Left forelimb (tissue), 1 donor: ENCODE data around the gene KRTAP5-7.
"Not testable (repeated sequence)": the region's sequence is repeated elsewhere in the genome, so short reads cannot be mapped to it uniquely, and the experiment has no call there.

ENCODE experiments used
- DNase-seq: peaks from one replicate; pipeline ENCODE4 v3.0.0-alpha.2; 2018; ENCODE audit warnings: low spot score

KRTAP5-7 gene

GRCh38 chr11:71557257-71557656 is 30.2 kb downstream of the KRTAP5-7 start:
- no peak for DNase-seq

DNA sequence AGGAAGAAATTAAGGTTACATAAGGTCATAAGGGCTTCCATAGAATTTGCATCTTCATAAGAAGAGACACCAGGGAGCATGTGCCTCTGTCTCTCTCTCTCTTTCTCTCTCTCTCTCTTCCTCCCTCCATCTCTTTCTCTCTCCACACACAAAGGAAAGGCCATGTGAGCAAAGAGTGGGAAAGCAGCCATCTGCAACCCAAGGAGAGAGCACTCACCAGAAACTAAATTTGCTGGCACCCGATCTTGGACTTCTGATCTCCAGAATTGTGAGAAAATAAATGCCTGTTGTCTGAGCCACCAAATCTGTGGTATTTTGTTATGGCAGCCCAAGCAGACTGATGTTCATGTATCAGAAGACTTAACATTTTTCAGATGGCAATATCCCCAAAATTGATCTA is 31.9 kb downstream of the KRTAP5-7 start:
- no peak for DNase-seq

DNA sequence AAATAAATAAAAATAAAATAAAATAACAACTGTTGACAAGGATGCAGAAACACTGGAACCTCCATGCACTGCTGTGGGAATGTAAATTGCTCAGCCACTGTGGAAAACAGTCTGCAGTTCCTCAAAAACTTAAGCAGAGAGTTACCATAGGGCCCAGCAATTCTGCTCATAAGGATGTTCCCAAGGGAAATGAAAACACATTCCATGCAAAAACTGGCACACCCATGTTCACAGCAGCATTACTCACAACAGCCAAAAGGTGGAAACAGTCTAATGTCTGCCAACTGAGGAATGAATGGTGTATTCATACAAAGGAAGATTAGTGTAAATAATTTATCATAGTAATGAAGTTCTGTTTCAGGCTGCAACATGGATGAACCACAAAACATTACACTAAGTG is 35.1 kb downstream of the KRTAP5-7 start:
- DNase-seq = no peak

DNA sequence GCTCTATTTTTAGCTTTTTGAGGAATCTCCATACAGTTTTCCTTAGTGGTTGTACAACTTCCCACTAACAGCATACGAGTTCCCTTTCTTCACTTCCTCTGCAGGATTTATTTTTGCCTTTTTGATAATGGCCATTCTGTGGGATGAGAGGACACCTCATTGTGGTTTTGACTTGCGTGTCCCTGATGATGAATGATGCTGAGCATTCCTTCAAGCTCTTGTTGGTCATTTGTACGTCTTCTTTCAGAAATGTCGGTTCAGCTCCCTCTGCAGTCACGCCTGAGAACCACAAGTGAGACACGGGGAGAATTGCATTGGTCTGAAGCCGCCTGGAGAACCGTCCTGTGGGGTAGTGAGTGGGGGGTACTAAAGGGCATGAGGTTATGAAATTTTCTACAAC is 36.3 kb downstream of the KRTAP5-7 start:
- no peak for DNase-seq

DNA sequence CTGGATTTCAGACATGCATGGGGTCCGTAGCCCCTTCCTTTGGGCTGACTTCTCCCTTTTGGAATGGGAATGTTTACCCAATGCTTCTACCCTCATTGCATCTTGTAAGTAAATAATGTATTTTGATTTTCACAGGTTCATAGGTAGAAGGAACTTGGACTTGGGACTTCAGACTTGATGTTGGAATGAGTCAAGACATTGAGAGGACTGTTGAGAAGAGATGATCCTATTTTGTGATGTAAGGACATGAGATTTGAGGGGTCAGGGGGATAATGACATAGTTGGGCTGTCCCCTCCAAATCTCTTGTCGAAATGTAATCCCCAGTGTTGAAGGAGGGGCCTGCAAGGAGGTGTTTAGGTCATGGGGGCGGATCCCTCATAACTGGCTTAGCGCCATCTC is 37.4 kb downstream of the KRTAP5-7 start:
- DNase-seq = no peak

DNA sequence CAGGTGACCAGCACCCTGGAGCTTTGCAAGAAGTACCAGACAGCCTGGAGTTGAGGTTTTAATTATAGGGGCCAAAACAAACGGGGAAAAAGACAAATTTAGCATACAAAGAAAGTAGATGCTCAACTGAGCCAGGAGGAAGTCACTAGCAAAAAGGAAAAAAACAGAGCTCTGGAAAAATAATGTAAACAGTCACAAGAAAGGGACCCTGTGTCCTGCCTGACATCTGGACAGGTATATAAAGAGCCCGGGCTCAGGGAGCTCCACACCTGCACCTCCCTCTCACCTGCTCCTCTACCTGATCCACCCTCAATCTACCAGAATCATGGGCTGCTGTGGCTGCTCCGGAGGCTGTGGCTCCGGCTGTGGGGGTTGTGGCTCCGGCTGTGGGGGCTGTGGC is 38.2 kb downstream of the KRTAP5-7 start, which contains the start of gene KRTAP5-10:
KRTAP5-10 (plus strand) TSS at position 301 of the 400 bp plus-strand sequence; CDS start at position 326, 25 bp downstream.
- no peak for DNase-seq

DNA sequence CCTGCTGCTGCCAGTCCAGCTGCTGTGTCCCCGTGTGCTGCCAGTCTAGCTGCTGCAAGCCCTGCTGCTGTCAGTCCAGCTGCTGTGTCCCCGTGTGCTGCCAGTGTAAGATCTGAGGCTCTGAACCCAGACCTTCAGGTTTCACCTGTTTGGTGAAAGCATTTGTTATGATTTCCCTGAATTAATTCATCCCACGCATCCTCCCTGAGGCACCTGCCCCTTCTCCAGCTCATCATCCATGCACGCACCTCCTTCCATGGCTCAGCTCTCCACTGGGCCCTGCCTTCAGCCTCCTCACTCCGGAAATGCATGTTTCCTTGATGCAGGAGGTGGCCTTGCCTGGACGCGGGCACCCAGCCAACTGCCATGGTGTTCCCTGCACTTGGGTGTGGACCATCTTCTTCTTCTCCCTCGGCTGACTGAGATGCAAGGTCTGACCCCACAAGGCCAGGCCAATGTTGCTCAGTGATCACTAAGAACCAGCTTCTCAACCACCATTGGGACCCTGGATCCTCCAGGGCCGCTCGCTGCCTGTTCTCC is 39.1 kb downstream of the KRTAP5-7 start:
- no peak for DNase-seq

GRCh38 chr11:71566626-71567599 is 39.8 kb downstream of the KRTAP5-7 start:
- not testable (repeated sequence) for DNase-seq

DNA sequence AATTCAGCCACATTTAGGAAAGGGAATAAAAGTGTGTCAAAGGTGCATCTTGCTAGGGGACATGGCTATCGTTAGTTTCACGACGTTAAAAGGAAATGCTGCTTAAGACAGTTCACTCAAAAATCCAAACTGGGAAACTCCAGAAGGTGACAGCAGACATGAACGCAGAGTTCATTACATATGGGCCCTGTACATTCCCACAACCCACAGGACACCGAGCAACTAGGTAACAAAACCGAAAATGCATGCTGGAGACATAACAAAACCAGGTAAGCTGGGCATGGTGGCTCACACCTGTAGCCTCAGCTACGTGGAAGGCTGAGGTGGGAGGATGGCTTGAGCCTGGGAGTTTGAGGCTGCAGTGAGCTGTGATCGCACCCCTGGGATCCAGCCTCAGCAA is 40.6 kb downstream of the KRTAP5-7 start:
- DNase-seq = not testable (repeated sequence)

DNA sequence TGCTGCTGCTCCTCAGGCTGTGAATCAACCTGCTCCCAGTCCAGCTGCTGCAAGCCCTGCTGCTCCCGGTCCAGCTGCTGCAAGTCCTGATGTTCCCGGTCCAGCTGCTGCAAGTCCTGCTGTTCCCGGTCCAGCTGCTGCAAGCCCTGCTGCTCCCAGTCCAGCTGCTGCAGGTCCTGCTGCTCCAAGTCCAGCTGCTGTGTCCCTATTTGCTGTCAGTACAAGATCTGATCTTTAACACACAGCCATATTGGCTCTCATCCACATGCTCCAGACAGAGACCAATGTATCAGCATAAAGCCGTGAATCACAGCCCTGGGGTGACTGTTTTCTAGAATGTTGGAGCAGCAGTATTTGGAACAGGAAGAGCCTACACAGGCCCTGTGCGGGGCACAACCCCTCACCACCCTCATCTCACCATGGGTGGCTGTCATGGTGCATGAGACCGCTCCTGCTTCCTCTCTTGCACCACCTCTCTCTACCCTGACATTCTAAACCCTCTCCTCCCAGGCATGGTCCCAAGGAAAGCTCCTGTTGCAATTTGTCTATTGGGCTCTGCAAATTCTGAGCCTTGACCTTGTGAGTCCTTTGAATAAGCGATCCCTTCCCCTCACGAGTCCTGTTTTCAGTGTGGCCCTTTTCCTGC is 41.8 kb downstream of the KRTAP5-7 start:
- DNase-seq = peak; percentile 76

DNA sequence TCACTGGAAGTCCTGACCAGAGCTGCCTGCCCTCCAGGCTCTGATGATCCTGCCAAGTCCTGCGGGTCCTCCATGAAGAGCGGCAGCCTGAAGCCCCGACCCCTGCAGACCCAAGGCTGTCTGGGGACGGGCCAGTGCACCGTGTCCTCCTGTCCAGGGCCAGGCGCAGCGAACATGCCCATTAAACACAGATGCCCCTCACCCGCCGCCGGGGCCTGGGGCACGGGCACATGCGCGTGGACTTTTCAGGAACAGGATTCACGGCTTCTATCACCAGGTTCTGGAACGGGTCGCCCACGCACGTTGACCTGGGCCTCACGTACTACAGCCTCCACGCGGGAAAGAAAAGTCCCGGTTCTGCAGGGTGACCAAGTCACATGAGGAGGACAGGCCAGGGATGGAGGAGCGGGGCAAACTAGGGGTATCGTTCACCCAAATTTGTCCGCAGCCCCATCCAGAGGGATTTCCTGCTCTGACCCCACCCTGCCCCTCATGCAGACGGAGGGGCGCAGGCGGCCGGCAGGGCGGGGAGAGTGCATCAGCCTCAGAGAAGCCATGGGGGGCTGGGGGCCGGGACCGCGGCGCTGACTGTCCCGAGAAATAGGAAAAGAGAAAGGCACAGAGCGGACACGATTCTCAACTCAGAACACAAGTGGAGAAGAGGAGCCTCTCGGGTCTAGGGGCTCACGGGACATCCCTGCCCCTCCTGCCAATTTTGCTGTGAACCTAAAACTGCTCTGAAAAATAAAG is 44.2 kb downstream of the KRTAP5-7 start:
- not testable (repeated sequence) for DNase-seq

GRCh38 chr11:71572811-71573210 is 45.7 kb downstream of the KRTAP5-7 start:
- no peak for DNase-seq

- no peak for DNase-seq
Measured at GRCh38 chr11:71574418-71574817, 47.4 kb downstream of the KRTAP5-7 start.

DNA sequence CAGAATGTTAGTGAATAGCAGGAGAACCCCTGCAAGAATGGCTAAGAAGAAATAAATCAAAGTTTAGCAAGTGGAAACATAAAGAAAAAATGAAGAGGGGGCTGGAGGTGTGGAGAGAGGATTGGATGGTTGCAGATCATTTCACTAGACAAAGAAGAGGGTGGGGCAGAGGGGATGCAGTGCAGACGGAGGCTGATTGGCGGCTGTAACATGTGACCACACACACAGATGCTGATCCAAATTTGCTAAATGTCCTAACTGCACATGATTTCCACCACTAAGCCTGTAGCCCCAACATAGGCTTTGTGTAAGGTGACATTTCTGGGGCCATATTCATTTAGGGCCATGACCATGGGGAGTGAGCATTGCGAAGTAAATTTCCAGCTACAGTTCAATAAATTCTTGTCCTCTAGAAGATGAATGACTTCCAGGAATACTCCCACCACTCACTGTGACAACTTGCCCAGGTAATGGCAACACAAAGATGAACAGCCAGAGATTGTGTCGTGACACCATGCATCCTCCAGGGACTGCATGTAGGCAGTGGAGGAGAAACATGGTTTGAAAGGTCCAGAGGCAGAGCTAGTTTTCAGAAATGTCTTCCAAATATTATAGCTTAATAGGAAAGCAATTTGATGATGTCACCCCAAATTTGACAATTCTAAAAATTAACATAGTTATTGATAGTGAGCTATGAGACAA is 48.8 kb downstream of the KRTAP5-7 start:
- no peak for DNase-seq

GRCh38 chr11:71576688-71577465 is 49.8 kb downstream of the KRTAP5-7 start:
- not testable (repeated sequence) for DNase-seq

- DNase-seq = no peak
Measured at GRCh38 chr11:71577469-71578004, 50.5 kb downstream of the KRTAP5-7 start.
